Measurements from ENCODE around the gene MMP11.

The MMP11 gene

GRCh38 chr22:23832226-23833016 lies 59.8 kb downstream of the MMP11 start:
- no peak for DNase-seq

GRCh38 chr22:23833017-23833751 lies 60.5 kb downstream of the MMP11 start:
- DNase-seq, result no peak

All from activated naive CD4-positive, alpha-beta T cell treated with Interleukin-2 at 50 U/mL for 16 hours (primary cell).